ENCODE data around the gene TERT. TPM values are rescaled to one million over a fixed set of nuclear protein-coding genes. Genes with fewer than 3 reads are reported as not detected.

Gene TERT
- total and polyA plus RNA-seq, 2 of the 8 experiments (the other 6 are each of a cell fraction or from before 2014, with no cell fraction given): 13.1 to 23.1 TPM

GRCh38 chr5:1311439-1312055, 16.7 kb upstream of the TERT start:
- peaks cover 0 to 9% of the 10 kb centered on the region in 2 experiments; a peak in 1 of 4 replicates for H3K9me3 ChIP-seq (ENCODE audit: insufficient read depth in 2 of 2, low read depth in 1 of 2, low read length in 1 of 2)
- H3K9ac ChIP-seq (replicated peaks in 1 of 4; ENCODE audit: extremely low read depth in 1 of 4, low read depth in 3 of 4, low read length in 3 of 4): no peak overlapping the region
- no peak overlapping the region for H3K4me2 ChIP-seq (ENCODE audit: insufficient read depth in 1 of 2, low read depth in 2 of 2, low read length in 2 of 2)
- no peak overlapping the region for H2BK15ac ChIP-seq (ENCODE audit: low read length)
- no peak overlapping the region for H4K5ac ChIP-seq (ENCODE audit: insufficient read length, low read depth, low read length)
- H3K4me1 ChIP-seq (replicated peaks in 1 of 4; ENCODE audit: control insufficient read depth in 3 of 4, insufficient read depth in 4 of 4, low read length in 3 of 4): peaks cover 10 to 16% (median 13%) of the 10 kb centered on the region in 4 experiments
- no peak overlapping the region for H3K27ac ChIP-seq (ENCODE audit: low read depth, low read length)
- H4K20me1 ChIP-seq (replicated peaks in 1 of 2; ENCODE audit: control insufficient read depth in 1 of 2, insufficient read depth in 2 of 2, low read length in 2 of 2): no peaks in the 10 kb centered on the region
- ChIA-PET CTCF (ENCODE audit: partially characterized antibody) (interaction anchor here (0.6 to 1.5 kb wide), 2 partner anchors 15 to 388 kb away, joined by 3 to 4 read pairs; no protein-coding TSS in a partner anchor), POLR2A (ENCODE audit: partially characterized antibody) (interaction anchor here (0.9 kb wide), 1 partner anchor 9 kb away, joined by 3 read pairs; no protein-coding TSS in a partner anchor)
- no peak for FAIRE-seq
- no peak overlapping the region for H2BK120ac ChIP-seq (replicated peaks; ENCODE audit: low read depth, low read length)
- DNase-seq (ENCODE audit: low read depth in 1 of 2, low spot score in 2 of 2): no peak
- no peak overlapping the region for H3K23ac ChIP-seq (ENCODE audit: insufficient read length)
- no peak overlapping the region for H4K91ac ChIP-seq (replicated peaks; ENCODE audit: insufficient read length, low read length)
- no peak overlapping the region for H3K4me3 ChIP-seq (ENCODE audit: extremely low read depth in 1 of 4, insufficient read depth in 2 of 4, low read depth in 3 of 4, low read length in 4 of 4)
- no peak overlapping the region for H2BK20ac ChIP-seq (ENCODE audit: low read length)
- no peak overlapping the region for H2AK5ac ChIP-seq (ENCODE audit: low read depth, low read length)
- no peaks in the 10 kb centered on the region for H3K27me3 ChIP-seq (replicated peaks in 1 of 4; ENCODE audit: control insufficient read depth in 3 of 4, extremely low read depth in 1 of 4, insufficient read depth in 3 of 4, low read length in 3 of 4)
- no peak overlapping the region for H3K14ac ChIP-seq (ENCODE audit: insufficient read length)
- no peaks in the 10 kb centered on the region for H3K79me2 ChIP-seq (ENCODE audit: control insufficient read depth in 1 of 2, insufficient read depth in 2 of 2, low read length in 2 of 2)
- no peak overlapping the region for H3K18ac ChIP-seq (ENCODE audit: extremely low read depth, low read length)
- TF ChIP-seq, protein P1, sequence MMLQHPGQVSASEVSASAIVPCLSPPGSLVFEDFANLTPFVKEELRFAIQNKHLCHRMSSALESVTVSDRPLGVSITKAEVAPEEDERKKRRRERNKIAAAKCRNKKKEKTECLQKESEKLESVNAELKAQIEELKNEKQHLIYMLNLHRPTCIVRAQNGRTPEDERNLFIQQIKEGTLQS (IDR thresholded peaks at IDR 0.05; ENCODE audit: insufficient read depth, low read depth, low read length): no peak
- TF ChIP-seq TCF12 (IDR thresholded peaks at IDR 0.05; ENCODE audit: low read depth, low read length) (no peak), POLR2A (IDR thresholded peaks at IDR 0.05; ENCODE audit: control extremely low read depth in 1 of 2, low read depth in 2 of 2, low read length in 2 of 2) (no peak), GABPA (IDR thresholded peaks at IDR 0.05; ENCODE audit: borderline replicate concordance, insufficient read depth, low read length) (no peak)
- H2AFZ ChIP-seq (ENCODE audit: low read length): no peak overlapping the region
- no peak overlapping the region for H4K8ac ChIP-seq (ENCODE audit: extremely low read depth, insufficient read depth, low read length)
- no peak overlapping the region for H2BK12ac ChIP-seq (ENCODE audit: low read depth, low read length)
- H3K79me1 ChIP-seq (ENCODE audit: low read depth, low read length): no peaks in the 10 kb centered on the region
- WGBS, 2 experiments (ENCODE audit: extremely low coverage in 1 of 2, insufficient coverage in 1 of 2, insufficient read length in 1 of 2, insufficient replicate concordance in 2 of 2, low coverage in 1 of 2, low lambda C conversion rate in 2 of 2, missing lambda C conversion rate in 1 of 2): 90% methylated on average over 15 of the region's 15 CpGs; no CpG with 5 or more reads in 1 of the 2 experiments
- no peak overlapping the region for H2BK5ac ChIP-seq (ENCODE audit: low read depth, low read length)
- no peak overlapping the region for H3K4ac ChIP-seq (replicated peaks; ENCODE audit: insufficient read length, low read depth, low read length)
- H3K36me3 ChIP-seq (ENCODE audit: control insufficient read depth in 2 of 4, insufficient read depth in 4 of 4, low read length in 3 of 4): no peaks in the 10 kb centered on the region
- H3K23me2 ChIP-seq (ENCODE audit: low read depth, low read length): no peaks in the 10 kb centered on the region; the same call in 1 of the 2 replicates
- H3K56ac ChIP-seq (replicated peaks; ENCODE audit: insufficient read length, low read depth, low read length): no peak overlapping the region
